Measurements from ENCODE around the gene MYO1G.

The MYO1G gene

DNA sequence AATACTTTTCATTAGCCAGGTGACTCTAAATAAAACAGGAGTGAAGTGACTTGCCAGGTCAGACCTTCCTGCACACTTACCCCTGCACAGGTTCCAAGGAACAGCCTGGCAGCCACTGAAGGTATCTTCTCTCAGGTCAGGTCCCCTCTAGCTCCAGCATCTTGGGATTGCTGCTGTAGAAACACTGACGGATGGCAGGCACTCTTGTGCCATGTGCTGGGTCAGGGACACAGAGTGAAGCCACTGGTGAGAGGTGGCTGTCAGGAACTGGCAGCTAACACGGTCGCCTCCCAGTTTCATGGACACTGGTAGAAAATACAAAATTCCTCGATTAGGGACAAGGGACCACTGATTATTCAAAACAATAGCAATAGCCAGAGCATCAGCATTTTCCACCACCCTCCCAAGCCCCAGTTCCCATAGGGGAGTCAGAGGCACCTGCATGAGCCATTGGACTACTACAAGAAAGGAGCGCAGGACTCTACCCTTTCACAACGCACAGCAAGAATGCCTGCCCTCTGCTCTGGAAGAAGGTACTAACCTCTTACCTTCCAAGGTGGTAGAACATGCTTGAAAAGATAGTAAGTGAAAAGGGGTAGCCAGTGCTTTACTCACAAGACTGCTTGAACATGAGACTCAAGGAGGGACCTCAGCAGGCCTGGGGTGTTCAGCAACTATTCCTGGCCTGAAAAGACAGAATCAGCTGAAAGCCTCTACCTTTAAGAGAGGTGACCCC lies 5.1 kb upstream of the MYO1G start:
- H3K9me3 ChIP-seq (replicated peaks in 1 of 2; ENCODE audit: control insufficient read depth in 2 of 2, insufficient read depth in 1 of 2, low read depth in 1 of 2, low read length in 2 of 2) = no peaks in the 10 kb centered on the region
- no peak overlapping the region for H3K14ac ChIP-seq (ENCODE audit: low read length)
- no peak overlapping the region for H3K23ac ChIP-seq (ENCODE audit: low read depth, low read length, poor library complexity)
- H2AFZ ChIP-seq (ENCODE audit: low read length) = no peak overlapping the region
- no CpG with 5 or more reads among the region's 6 CpGs for WGBS, 2 donors (ENCODE audit: extremely low coverage in 2 of 2, insufficient read length in 2 of 2, insufficient replicate concordance in 1 of 2)
- no peaks in the 10 kb centered on the region for H3K79me1 ChIP-seq (ENCODE audit: low read depth, low read length)
- no peak overlapping the region for H2BK12ac ChIP-seq (ENCODE audit: low read length)
- H2BK15ac ChIP-seq (ENCODE audit: low read length) = no peak overlapping the region
- H4K8ac ChIP-seq (ENCODE audit: low read depth, low read length) = no peak overlapping the region
- no peak overlapping the region for H3K4ac ChIP-seq (ENCODE audit: low read length)
- no peaks in the 10 kb centered on the region for H3K27me3 ChIP-seq (ENCODE audit: control insufficient read depth in 3 of 3, insufficient read depth in 3 of 3, low read depth in 1 of 3, low read length in 3 of 3)
- no peak overlapping the region for H2AK5ac ChIP-seq (ENCODE audit: low read depth, low read length)
- no peak overlapping the region for H3K18ac ChIP-seq (ENCODE audit: low read length)
- no peak overlapping the region for H4K91ac ChIP-seq (ENCODE audit: low read depth, low read length, poor library complexity)
- no peak overlapping the region for H3K4me3 ChIP-seq (ENCODE audit: low read length in 2 of 2)
- no peak overlapping the region for H3K4me2 ChIP-seq (ENCODE audit: insufficient read depth, low read length, poor library complexity, severe bottlenecking)
- H3K36me3 ChIP-seq (replicated peaks in 1 of 2; ENCODE audit: control insufficient read depth in 2 of 2, insufficient read depth in 2 of 2, low read length in 2 of 2) = peaks cover 27 to 32% of the 10 kb centered on the region in 2 donors
- H3K4me1 ChIP-seq (ENCODE audit: control insufficient read depth in 2 of 2, insufficient read depth in 1 of 2, low read depth in 1 of 2, low read length in 2 of 2) = peaks cover 0 to 8% of the 10 kb centered on the region in 2 donors
- H3K27ac ChIP-seq (replicated peaks; ENCODE audit: low read length) = no peak overlapping the region
- H3K9ac ChIP-seq (ENCODE audit: low read depth, low read length, poor library complexity) = no peak overlapping the region
- no peak for DNase-seq (ENCODE audit: low spot score)
- no peak overlapping the region for H2BK120ac ChIP-seq (ENCODE audit: low read depth, low read length)
- H2BK5ac ChIP-seq (ENCODE audit: low read length) = no peak overlapping the region

GRCh38 chr7:44982970-44983369 lies 4.2 kb upstream of the MYO1G start:
- peaks cover 0 to 8% of the 10 kb centered on the region in 2 donors for H3K4me1 ChIP-seq (ENCODE audit: control insufficient read depth in 2 of 2, insufficient read depth in 1 of 2, low read depth in 1 of 2, low read length in 2 of 2)
- no peaks in the 10 kb centered on the region for H3K27me3 ChIP-seq (ENCODE audit: control insufficient read depth in 3 of 3, insufficient read depth in 3 of 3, low read depth in 1 of 3, low read length in 3 of 3)
- no peak overlapping the region for H2BK15ac ChIP-seq (ENCODE audit: low read length)
- no peak overlapping the region for H2BK12ac ChIP-seq (ENCODE audit: low read length)
- DNase-seq (ENCODE audit: low spot score) = no peak
- no peak overlapping the region for H3K14ac ChIP-seq (ENCODE audit: low read length)
- WGBS, 2 donors (ENCODE audit: extremely low coverage in 2 of 2, insufficient read length in 2 of 2, insufficient replicate concordance in 1 of 2) = no CpG with 5 or more reads among the region's 1 CpG
- H4K8ac ChIP-seq (ENCODE audit: low read depth, low read length) = no peak overlapping the region
- H3K27ac ChIP-seq (replicated peaks; ENCODE audit: low read length) = no peak overlapping the region
- no peaks in the 10 kb centered on the region for H3K9me3 ChIP-seq (replicated peaks in 1 of 2; ENCODE audit: control insufficient read depth in 2 of 2, insufficient read depth in 1 of 2, low read depth in 1 of 2, low read length in 2 of 2)
- no peak overlapping the region for H3K9ac ChIP-seq (ENCODE audit: low read depth, low read length, poor library complexity)
- no peak overlapping the region for H2AFZ ChIP-seq (ENCODE audit: low read length)
- H2AK5ac ChIP-seq (ENCODE audit: low read depth, low read length) = no peak overlapping the region
- peaks cover 27 to 32% of the 10 kb centered on the region in 2 donors for H3K36me3 ChIP-seq (replicated peaks in 1 of 2; ENCODE audit: control insufficient read depth in 2 of 2, insufficient read depth in 2 of 2, low read length in 2 of 2)
- H3K4ac ChIP-seq (ENCODE audit: low read length) = no peak overlapping the region
- no peak overlapping the region for H3K4me2 ChIP-seq (ENCODE audit: insufficient read depth, low read length, poor library complexity, severe bottlenecking)
- no peak overlapping the region for H3K4me3 ChIP-seq (ENCODE audit: low read length in 2 of 2)
- no peak overlapping the region for H3K23ac ChIP-seq (ENCODE audit: low read depth, low read length, poor library complexity)
- no peak overlapping the region for H3K18ac ChIP-seq (ENCODE audit: low read length)
- H2BK5ac ChIP-seq (ENCODE audit: low read length) = no peak overlapping the region
- peaks cover 1% of the 10 kb centered on the region for H3K79me1 ChIP-seq (ENCODE audit: low read depth, low read length)
- no peak overlapping the region for H2BK120ac ChIP-seq (ENCODE audit: low read depth, low read length)
- no peak overlapping the region for H4K91ac ChIP-seq (ENCODE audit: low read depth, low read length, poor library complexity)

GRCh38 chr7:44982535-44982923 lies 3.7 kb upstream of the MYO1G start:
- H2BK5ac ChIP-seq (ENCODE audit: low read length) = no peak overlapping the region
- peaks cover 27 to 32% of the 10 kb centered on the region in 2 donors for H3K36me3 ChIP-seq (replicated peaks in 1 of 2; ENCODE audit: control insufficient read depth in 2 of 2, insufficient read depth in 2 of 2, low read length in 2 of 2)
- no peaks in the 10 kb centered on the region for H3K27me3 ChIP-seq (ENCODE audit: control insufficient read depth in 3 of 3, insufficient read depth in 3 of 3, low read depth in 1 of 3, low read length in 3 of 3)
- no peak overlapping the region for H4K91ac ChIP-seq (ENCODE audit: low read depth, low read length, poor library complexity)
- no peak overlapping the region for H2BK12ac ChIP-seq (ENCODE audit: low read length)
- H3K14ac ChIP-seq (ENCODE audit: low read length) = no peak overlapping the region
- no peak overlapping the region for H3K4ac ChIP-seq (ENCODE audit: low read length)
- DNase-seq (ENCODE audit: low spot score) = no peak
- H3K9ac ChIP-seq (ENCODE audit: low read depth, low read length, poor library complexity) = no peak overlapping the region
- no peaks in the 10 kb centered on the region for H3K9me3 ChIP-seq (replicated peaks in 1 of 2; ENCODE audit: control insufficient read depth in 2 of 2, insufficient read depth in 1 of 2, low read depth in 1 of 2, low read length in 2 of 2)
- H3K79me1 ChIP-seq (ENCODE audit: low read depth, low read length) = peaks cover 1% of the 10 kb centered on the region
- no peak overlapping the region for H3K4me3 ChIP-seq (ENCODE audit: low read length in 2 of 2)
- no peak overlapping the region for H2AK5ac ChIP-seq (ENCODE audit: low read depth, low read length)
- peaks cover 0 to 8% of the 10 kb centered on the region in 2 donors for H3K4me1 ChIP-seq (ENCODE audit: control insufficient read depth in 2 of 2, insufficient read depth in 1 of 2, low read depth in 1 of 2, low read length in 2 of 2)
- no peak overlapping the region for H4K8ac ChIP-seq (ENCODE audit: low read depth, low read length)
- H3K18ac ChIP-seq (ENCODE audit: low read length) = no peak overlapping the region
- no CpG with 5 or more reads among the region's 1 CpG for WGBS, 2 donors (ENCODE audit: extremely low coverage in 2 of 2, insufficient read length in 2 of 2, insufficient replicate concordance in 1 of 2)
- no peak overlapping the region for H3K27ac ChIP-seq (replicated peaks; ENCODE audit: low read length)
- no peak overlapping the region for H2BK120ac ChIP-seq (ENCODE audit: low read depth, low read length)
- no peak overlapping the region for H3K23ac ChIP-seq (ENCODE audit: low read depth, low read length, poor library complexity)
- H3K4me2 ChIP-seq (ENCODE audit: insufficient read depth, low read length, poor library complexity, severe bottlenecking) = no peak overlapping the region
- H2AFZ ChIP-seq (ENCODE audit: low read length) = no peak overlapping the region
- no peak overlapping the region for H2BK15ac ChIP-seq (ENCODE audit: low read length)

DNA sequence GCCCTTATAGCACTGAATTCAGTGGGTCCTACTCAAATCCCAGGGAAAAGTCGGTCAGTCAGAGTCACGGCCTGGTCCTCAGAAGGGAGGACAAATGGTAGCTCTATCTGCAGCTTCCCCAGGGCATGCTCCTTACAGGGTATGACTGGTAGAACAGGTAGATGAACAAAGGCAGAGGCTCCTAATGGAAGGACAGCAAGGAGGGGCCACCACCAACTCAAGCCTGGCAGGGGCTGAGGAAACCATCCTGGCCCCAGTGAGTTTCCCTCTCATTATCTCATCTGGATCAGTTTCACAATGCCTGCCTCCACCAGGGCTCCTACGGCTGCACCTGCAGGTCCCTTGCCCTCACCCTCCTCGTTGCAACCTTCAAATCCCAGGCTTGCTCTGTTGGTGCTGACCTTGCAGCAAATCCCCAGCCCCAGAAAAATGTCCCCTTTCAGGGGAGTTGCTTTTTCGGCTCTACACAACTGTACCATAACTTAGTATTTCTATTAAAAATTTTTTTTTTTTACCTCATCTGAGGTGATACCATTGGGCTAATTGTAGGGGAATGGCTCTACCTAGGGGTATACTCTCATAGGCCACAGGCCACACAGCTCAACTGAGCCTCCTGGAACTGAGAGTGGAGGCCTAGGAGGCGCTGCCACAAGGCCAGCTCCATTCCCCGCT lies 2.4 kb upstream of the MYO1G start:
- no CpG with 5 or more reads among the region's 7 CpGs for WGBS, 2 donors (ENCODE audit: extremely low coverage in 2 of 2, insufficient read length in 2 of 2, insufficient replicate concordance in 1 of 2)
- no peaks in the 10 kb centered on the region for H3K9me3 ChIP-seq (replicated peaks in 1 of 2; ENCODE audit: control insufficient read depth in 2 of 2, insufficient read depth in 1 of 2, low read depth in 1 of 2, low read length in 2 of 2)
- no peak overlapping the region for H3K9ac ChIP-seq (ENCODE audit: low read depth, low read length, poor library complexity)
- no peak overlapping the region for H2BK15ac ChIP-seq (ENCODE audit: low read length)
- no peak overlapping the region for H4K8ac ChIP-seq (ENCODE audit: low read depth, low read length)
- H4K91ac ChIP-seq (ENCODE audit: low read depth, low read length, poor library complexity) = no peak overlapping the region
- H2AFZ ChIP-seq (ENCODE audit: low read length) = no peak overlapping the region
- no peak overlapping the region for H3K14ac ChIP-seq (ENCODE audit: low read length)
- H2AK5ac ChIP-seq (ENCODE audit: low read depth, low read length) = no peak overlapping the region
- H3K27me3 ChIP-seq (ENCODE audit: control insufficient read depth in 3 of 3, insufficient read depth in 3 of 3, low read depth in 1 of 3, low read length in 3 of 3) = no peaks in the 10 kb centered on the region
- no peak overlapping the region for H3K4ac ChIP-seq (ENCODE audit: low read length)
- H3K4me3 ChIP-seq (ENCODE audit: low read length in 2 of 2) = no peak overlapping the region
- no peak for DNase-seq (ENCODE audit: low spot score)
- no peak overlapping the region for H2BK12ac ChIP-seq (ENCODE audit: low read length)
- no peak overlapping the region for H3K23ac ChIP-seq (ENCODE audit: low read depth, low read length, poor library complexity)
- H3K27ac ChIP-seq (replicated peaks; ENCODE audit: low read length) = no peak overlapping the region
- peaks cover 27 to 32% of the 10 kb centered on the region in 2 donors for H3K36me3 ChIP-seq (replicated peaks in 1 of 2; ENCODE audit: control insufficient read depth in 2 of 2, insufficient read depth in 2 of 2, low read length in 2 of 2)
- peaks cover 1% of the 10 kb centered on the region for H3K79me1 ChIP-seq (ENCODE audit: low read depth, low read length)
- no peak overlapping the region for H2BK120ac ChIP-seq (ENCODE audit: low read depth, low read length)
- H2BK5ac ChIP-seq (ENCODE audit: low read length) = no peak overlapping the region
- H3K4me2 ChIP-seq (ENCODE audit: insufficient read depth, low read length, poor library complexity, severe bottlenecking) = no peak overlapping the region
- no peak overlapping the region for H3K18ac ChIP-seq (ENCODE audit: low read length)
- H3K4me1 ChIP-seq (ENCODE audit: control insufficient read depth in 2 of 2, insufficient read depth in 1 of 2, low read depth in 1 of 2, low read length in 2 of 2) = peaks cover 0 to 8% of the 10 kb centered on the region in 2 donors

Data from neuronal stem cell (in vitro differentiated cells).